DOHH2 (cell line): Measurements from ENCODE around the gene CPHXL.

Source experiments
- EZH2phosphoT487 ChIP-seq: fragments of 200-600 bp; sonication (generic); IDR thresholded peaks from 2 replicates; pipeline ENCODE4 v1.6.1; 2017; ENCODE audit warnings: borderline replicate concordance, mild to moderate bottlenecking, antibody characterized with exemption, low read length, moderate library complexity, mixed read lengths
- TF ChIP-seq, protein P1 (sequence below): fragments of 200-600 bp; sonication (generic); IDR thresholded peaks from one replicate; pipeline ENCODE4 v1.5.1; 2014; ENCODE audit warnings: antibody characterized with exemption, mild to moderate bottlenecking, low read depth, low read length; ENCODE audit not compliant: poor library complexity, severe bottlenecking

DNA sequence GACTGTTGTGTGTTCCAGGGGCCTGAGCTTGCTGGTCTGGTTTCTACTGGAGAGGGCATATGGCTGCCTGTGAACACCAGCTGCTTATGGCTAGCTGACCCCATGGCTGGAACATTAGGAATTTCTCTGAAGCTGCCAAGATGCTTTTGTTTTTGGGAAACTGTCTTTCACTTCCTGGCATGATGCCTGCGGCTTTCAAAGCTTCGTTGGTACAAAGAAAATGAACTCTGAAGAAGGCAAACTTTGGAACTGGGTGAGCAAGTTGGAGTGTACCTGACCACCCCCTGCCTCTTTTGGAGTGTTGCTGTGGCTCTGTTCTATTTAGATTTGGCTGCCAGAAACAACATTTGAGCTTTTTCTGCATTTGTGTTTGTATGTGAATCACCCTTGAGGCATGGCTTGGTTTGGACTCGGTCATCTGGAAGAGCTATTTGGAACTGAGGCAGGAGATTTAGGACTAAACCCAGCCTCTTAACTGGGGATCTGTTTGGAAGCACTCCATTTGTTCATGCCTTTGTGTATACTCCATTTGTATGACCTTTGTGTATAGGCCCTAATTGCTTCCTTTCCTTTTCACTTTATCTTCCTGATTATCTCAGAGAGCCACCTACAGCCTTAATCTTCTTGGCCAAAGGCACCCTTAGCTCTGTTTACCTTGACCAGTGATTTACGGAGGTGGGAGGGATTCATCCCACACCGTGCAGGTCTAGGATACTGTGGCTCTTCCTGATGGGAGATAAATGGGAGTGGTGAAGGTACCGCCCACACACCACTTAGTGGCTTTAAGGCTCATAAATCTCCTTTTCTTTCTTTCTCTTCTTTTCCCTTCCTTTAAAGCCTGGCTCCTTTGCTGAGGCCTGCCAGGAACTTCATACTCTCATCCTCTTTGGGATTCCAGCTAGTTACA is 7.3 kb upstream of the CPHXL start:
- no peak for TF ChIP-seq EZH2phosphoT487
- TF ChIP-seq, protein P1, sequence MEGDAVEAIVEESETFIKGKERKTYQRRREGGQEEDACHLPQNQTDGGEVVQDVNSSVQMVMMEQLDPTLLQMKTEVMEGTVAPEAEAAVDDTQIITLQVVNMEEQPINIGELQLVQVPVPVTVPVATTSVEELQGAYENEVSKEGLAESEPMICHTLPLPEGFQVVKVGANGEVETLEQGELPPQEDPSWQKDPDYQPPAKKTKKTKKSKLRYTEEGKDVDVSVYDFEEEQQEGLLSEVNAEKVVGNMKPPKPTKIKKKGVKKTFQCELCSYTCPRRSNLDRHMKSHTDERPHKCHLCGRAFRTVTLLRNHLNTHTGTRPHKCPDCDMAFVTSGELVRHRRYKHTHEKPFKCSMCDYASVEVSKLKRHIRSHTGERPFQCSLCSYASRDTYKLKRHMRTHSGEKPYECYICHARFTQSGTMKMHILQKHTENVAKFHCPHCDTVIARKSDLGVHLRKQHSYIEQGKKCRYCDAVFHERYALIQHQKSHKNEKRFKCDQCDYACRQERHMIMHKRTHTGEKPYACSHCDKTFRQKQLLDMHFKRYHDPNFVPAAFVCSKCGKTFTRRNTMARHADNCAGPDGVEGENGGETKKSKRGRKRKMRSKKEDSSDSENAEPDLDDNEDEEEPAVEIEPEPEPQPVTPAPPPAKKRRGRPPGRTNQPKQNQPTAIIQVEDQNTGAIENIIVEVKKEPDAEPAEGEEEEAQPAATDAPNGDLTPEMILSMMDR, result no peak
